ENCODE measurements around the gene CHKA. TPM values are rescaled to one million over a fixed set of nuclear protein-coding genes. Genes with fewer than 3 reads are reported as not detected.

The CHKA gene
- total and polyA plus RNA-seq, 9 of the 15 experiments (the other 6 are each of a cell fraction or from before 2014, with no cell fraction given), result 3.6 to 37.0 (median 30.2) TPM

- TF ChIP-seq NRF1 (conservative IDR thresholded peaks at IDR 0.05 in 1 of 2, IDR thresholded peaks at IDR 0.05 in 1 of 2) (no peak), KDM5B (IDR thresholded peaks at IDR 0.05; ENCODE audit: insufficient replicate concordance, low read depth, low read length) (no peak), RBFOX2 (IDR thresholded peaks at IDR 0.05; ENCODE audit: low read depth, low read length) (no peak), ATF6 (CRISPR knock-in tag; IDR thresholded peaks at IDR 0.05) (no peak), MLX (CRISPR knock-in tag; conservative IDR thresholded peaks at IDR 0.05) (no peak), SNAPC5 (CRISPR knock-in tag; IDR thresholded peaks at IDR 0.05) (no peak), CTBP1 (IDR thresholded peaks at IDR 0.05; ENCODE audit: borderline replicate concordance) (no peak), TCF3 (CRISPR knock-in tag; IDR thresholded peaks at IDR 0.05) (no peak), ETV5 (CRISPR knock-in tag; IDR thresholded peaks at IDR 0.05; ENCODE audit: low read depth) (no peak), MCM5 (IDR thresholded peaks at IDR 0.05; ENCODE audit: low read depth) (no peak), PKNOX1 (IDR thresholded peaks at IDR 0.05) (peak; percentile 36; the same call in 1 of the 2 replicates), CREM (IDR thresholded peaks at IDR 0.05; ENCODE audit: low read depth) (peak; percentile 46; the same call in 1 of the 2 replicates), ZFX (CRISPR knock-in tag; IDR thresholded peaks at IDR 0.05) (no peak), MYNN (IDR thresholded peaks at IDR 0.05) (0 out of 2 replicates have a peak, but pooled peaks have one; percentile 28), MYNN (CRISPR knock-in tag; IDR thresholded peaks at IDR 0.05) (no peak), ZNF324 (CRISPR knock-in tag; IDR thresholded peaks at IDR 0.05) (no peak), ETV6 (IDR thresholded peaks at IDR 0.05; ENCODE audit: borderline replicate concordance in 1 of 2, low read depth in 2 of 2, low read length in 1 of 2) (no peak), ETV6 (CRISPR knock-in tag; IDR thresholded peaks at IDR 0.05; ENCODE audit: borderline replicate concordance) (no peak), U2AF2 (optimal IDR thresholded peaks at IDR 0.05; ENCODE audit: low read depth, low read length) (no peak), ERF (CRISPR knock-in tag; IDR thresholded peaks at IDR 0.05) (no peak), ZNF197 (CRISPR knock-in tag; IDR thresholded peaks at IDR 0.05; ENCODE audit: low read depth) (no peak), SREBF1 (IDR thresholded peaks at IDR 0.05; ENCODE audit: borderline replicate concordance, low read depth, low read length) (no peak), TFAM (CRISPR knock-in tag; conservative IDR thresholded peaks at IDR 0.05) (no peak), CCAR2 (IDR thresholded peaks at IDR 0.05; ENCODE audit: low read depth, low read length) (no peak), CREB3 (tag; conservative IDR thresholded peaks at IDR 0.05; ENCODE audit: low read depth) (no peak), RNF2 (IDR thresholded peaks at IDR 0.05) (0 out of 2 replicates have a peak, but pooled peaks have one; percentile 22), HOXB6 (CRISPR knock-in tag; IDR thresholded peaks at IDR 0.05; ENCODE audit: borderline replicate concordance) (no peak)
Measured at GRCh38 chr11:68038226-68038717, 82.9 kb downstream of the CHKA start (continued).
